ENCODE data around the gene VWCE. TPM values are rescaled to one million over a fixed set of nuclear protein-coding genes. Genes with fewer than 3 reads are reported as not detected.

Gene VWCE, protein sequence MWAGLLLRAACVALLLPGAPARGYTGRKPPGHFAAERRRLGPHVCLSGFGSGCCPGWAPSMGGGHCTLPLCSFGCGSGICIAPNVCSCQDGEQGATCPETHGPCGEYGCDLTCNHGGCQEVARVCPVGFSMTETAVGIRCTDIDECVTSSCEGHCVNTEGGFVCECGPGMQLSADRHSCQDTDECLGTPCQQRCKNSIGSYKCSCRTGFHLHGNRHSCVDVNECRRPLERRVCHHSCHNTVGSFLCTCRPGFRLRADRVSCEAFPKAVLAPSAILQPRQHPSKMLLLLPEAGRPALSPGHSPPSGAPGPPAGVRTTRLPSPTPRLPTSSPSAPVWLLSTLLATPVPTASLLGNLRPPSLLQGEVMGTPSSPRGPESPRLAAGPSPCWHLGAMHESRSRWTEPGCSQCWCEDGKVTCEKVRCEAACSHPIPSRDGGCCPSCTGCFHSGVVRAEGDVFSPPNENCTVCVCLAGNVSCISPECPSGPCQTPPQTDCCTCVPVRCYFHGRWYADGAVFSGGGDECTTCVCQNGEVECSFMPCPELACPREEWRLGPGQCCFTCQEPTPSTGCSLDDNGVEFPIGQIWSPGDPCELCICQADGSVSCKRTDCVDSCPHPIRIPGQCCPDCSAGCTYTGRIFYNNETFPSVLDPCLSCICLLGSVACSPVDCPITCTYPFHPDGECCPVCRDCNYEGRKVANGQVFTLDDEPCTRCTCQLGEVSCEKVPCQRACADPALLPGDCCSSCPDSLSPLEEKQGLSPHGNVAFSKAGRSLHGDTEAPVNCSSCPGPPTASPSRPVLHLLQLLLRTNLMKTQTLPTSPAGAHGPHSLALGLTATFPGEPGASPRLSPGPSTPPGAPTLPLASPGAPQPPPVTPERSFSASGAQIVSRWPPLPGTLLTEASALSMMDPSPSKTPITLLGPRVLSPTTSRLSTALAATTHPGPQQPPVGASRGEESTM
- total RNA-seq (under 1 TPM; 0.16 to 0.90 (median 0.30) TPM), polyA plus RNA-seq (under 1 TPM; 0.72 to 0.77 TPM)

GRCh38 chr11:61294717-61295595 lies at the start of gene VWCE:
VWCE (minus strand) TSS chr11:61295316; CDS start chr11:61295037, 279 bp downstream.
- ATAC-seq, result peak; percentile 78 to 89 (median 88)

DNA sequence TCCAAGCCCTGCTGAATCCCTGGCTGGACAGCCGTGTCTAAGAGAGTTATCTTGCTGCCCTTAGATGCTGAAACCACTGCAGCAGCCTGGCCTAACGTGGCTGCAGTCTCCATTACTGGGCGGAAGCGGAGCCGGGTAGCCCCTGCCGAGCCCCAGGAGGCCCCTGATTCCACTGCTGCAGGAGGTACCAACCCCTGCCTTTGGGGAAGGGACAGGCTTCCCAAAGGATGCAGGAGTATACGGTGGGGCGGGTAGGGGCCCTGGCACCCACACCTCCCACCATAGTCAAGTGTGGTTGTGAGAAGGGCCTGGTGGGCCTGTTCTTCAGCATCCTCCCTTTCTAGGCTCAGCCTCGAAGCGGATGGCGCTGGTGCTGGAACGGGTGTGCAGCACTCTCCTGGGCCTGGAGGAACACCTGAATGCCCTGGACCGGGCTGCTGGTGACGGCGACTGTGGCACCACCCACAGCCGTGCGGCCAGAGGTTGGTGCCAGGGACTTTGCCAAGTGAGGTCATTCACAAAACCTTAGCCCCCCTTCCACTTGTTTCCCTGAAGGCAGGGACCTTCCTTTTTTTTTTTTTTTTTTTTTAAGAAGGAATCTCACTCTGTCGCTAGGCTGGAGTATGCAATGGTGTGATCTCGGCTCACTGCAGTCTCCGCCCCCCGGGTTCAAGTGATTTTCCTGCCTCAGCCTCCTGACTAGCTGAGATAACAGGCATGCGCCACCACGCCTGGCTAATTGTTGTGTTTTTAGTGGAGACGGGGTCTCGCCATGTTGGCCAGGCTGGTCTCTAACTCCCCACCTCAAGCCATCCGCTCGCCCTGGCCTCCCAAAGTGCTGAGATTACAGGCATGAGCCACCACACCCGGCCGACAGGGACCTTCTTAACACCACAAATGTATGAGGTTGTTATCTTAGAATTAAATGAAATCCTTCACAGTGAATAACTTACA lies 49.0 kb upstream of the VWCE start:
- FAIRE-seq (no peak), ATAC-seq (no peak), DNase-seq (no peak)
- peaks cover 0 to 10% (median 0%) of the 10 kb centered on the region in 3 donors for H3K36me3 ChIP-seq
- TF ChIP-seq, protein P1, sequence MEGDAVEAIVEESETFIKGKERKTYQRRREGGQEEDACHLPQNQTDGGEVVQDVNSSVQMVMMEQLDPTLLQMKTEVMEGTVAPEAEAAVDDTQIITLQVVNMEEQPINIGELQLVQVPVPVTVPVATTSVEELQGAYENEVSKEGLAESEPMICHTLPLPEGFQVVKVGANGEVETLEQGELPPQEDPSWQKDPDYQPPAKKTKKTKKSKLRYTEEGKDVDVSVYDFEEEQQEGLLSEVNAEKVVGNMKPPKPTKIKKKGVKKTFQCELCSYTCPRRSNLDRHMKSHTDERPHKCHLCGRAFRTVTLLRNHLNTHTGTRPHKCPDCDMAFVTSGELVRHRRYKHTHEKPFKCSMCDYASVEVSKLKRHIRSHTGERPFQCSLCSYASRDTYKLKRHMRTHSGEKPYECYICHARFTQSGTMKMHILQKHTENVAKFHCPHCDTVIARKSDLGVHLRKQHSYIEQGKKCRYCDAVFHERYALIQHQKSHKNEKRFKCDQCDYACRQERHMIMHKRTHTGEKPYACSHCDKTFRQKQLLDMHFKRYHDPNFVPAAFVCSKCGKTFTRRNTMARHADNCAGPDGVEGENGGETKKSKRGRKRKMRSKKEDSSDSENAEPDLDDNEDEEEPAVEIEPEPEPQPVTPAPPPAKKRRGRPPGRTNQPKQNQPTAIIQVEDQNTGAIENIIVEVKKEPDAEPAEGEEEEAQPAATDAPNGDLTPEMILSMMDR (IDR thresholded peaks at IDR 0.05), result no peak
- H3K4me3 ChIP-seq, result no peak overlapping the region
- WGBS, 2 donors, result 92 to 93% methylated on average over 29 of the region's 29 CpGs
- no peaks in the 10 kb centered on the region for H3K4me1 ChIP-seq
- intact Hi-C loops (cut with DNase I), result no loop called here
- no peaks in the 10 kb centered on the region for H3K9me3 ChIP-seq
- H3K27me3 ChIP-seq, result no peaks in the 10 kb centered on the region
- H3K27ac ChIP-seq, result no peak overlapping the region

More at GRCh38 chr11:61294717-61295595, at the start of gene VWCE:
- TF ChIP-seq, protein P1 (IDR thresholded peaks at IDR 0.05), result no peak
- H3K27ac ChIP-seq, result no peak within 1 kb of the TSS
- FAIRE-seq (no peak), DNase-seq (peak; percentile 37 to 88 (median 58))
- H3K27me3 ChIP-seq, result no peaks in the 10 kb centered on the region
- H3K4me3 ChIP-seq, result peak within 1 kb of the TSS; percentile 29 to 70 (median 44)
- H3K36me3 ChIP-seq, result peaks cover 0 to 1% (median 0%) of the 10 kb centered on the region in 3 donors
- intact Hi-C loops (cut with DNase I), result no loop called here
- WGBS, 2 donors, result 3 to 5% methylated on average over 71 to 97 of the region's 97 CpGs
- peaks cover 4 to 7% (median 5%) of the 10 kb centered on the region in 3 donors for H3K4me1 ChIP-seq
- H3K9me3 ChIP-seq, result no peaks in the 10 kb centered on the region

GRCh38 chr11:61342207-61342803 lies 47.2 kb upstream of the VWCE start:
- Histone ChIP-seq H3K27ac (no peak overlapping the region), H3K4me3 (no peak overlapping the region), H3K36me3 (peaks cover 0 to 7% (median 0%) of the 10 kb centered on the region in 3 donors), H3K9me3 (no peaks in the 10 kb centered on the region), H3K27me3 (no peaks in the 10 kb centered on the region), H3K4me1 (no peaks in the 10 kb centered on the region)
- DNase-seq (no peak), ATAC-seq (peak in 1 of 4 donors; percentile 17), FAIRE-seq (no peak)
- intact Hi-C loops (cut with DNase I), result no loop called here
- WGBS, 2 donors, result 87 to 94% methylated on average over 20 of the region's 20 CpGs
- TF ChIP-seq, protein P1 (IDR thresholded peaks at IDR 0.05), result no peak

Measured in pancreas (tissue), 10 donors.